Measurements from ENCODE around the gene PDGFC. TPM values are rescaled to one million over a fixed set of nuclear protein-coding genes. Genes with fewer than 3 reads are reported as not detected.

PDGFC gene
- 27.1 and 47.3 TPM in 2 replicates for total RNA-seq

DNA sequence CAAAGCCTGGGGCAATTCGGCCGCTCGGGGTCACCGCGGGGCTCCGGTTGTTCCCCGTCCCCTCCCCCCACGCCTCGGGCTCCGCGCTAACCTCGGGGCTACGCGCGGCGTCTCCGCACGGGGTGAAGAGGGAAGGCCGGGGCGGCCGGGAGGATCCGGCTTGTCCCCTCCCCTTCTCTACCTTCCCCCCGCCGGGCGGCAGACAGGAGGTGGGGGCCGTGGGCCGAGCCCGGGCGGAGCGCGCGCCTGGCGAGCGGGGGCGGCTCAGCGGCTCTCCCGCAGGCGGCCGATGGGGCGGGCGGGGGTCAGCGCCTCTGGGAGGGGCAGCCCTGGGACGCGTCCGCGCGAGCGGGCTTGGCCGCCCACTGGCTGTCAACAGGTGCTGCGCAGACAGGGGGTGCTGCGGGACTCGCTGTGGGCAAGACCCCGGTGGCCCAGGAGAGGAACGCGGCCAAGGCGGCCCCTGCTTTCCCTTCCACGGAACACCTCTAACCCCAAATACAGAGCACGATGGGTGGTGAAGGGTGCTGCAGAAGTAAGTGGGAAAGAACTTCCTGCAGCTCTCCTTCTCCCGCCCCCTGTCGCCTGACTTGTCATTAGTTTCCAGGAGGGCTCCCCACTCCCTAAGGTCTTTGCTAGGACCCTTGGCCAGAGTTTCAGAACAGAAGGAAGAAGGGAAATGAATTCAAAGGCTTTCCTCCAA, at the start of gene PDGFC:
TSS of gene PDGFC (minus strand) at position 124 of the 703 bp plus-strand sequence. CDS start 896 bp downstream, outside the sequence.
- peak; percentile 57 for DNase-seq

- DNase-seq: no peak
Observed at GRCh38 chr4:157020882-157021281, 49.3 kb upstream of the PDGFC start.

DNA sequence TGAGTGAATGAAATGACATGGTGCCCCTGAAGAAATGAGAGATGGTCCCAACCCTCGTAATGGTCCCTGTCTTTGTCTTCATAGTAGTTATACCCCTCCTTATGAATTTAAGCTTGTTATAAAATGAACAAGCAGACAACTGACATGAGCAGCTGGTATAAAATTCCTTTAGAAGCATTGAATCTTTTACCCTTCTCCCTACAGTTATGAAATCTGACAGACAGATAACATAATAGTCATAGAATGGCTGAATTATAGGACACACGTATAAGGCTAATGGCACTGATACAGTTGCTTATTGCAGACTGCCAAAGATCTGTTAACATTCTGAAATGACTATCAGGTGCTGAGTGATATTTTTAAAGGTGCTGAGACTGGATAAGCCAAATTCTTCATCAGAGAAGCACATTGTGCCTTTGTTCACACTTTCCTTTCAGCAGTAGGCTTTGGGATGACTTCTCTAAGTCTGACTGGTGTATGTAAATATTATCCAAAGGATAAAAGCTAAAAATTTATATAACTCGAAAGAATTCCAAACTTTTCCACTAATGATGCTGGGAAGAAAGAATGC, 47.4 kb upstream of the PDGFC start:
- no peak for DNase-seq

DNA sequence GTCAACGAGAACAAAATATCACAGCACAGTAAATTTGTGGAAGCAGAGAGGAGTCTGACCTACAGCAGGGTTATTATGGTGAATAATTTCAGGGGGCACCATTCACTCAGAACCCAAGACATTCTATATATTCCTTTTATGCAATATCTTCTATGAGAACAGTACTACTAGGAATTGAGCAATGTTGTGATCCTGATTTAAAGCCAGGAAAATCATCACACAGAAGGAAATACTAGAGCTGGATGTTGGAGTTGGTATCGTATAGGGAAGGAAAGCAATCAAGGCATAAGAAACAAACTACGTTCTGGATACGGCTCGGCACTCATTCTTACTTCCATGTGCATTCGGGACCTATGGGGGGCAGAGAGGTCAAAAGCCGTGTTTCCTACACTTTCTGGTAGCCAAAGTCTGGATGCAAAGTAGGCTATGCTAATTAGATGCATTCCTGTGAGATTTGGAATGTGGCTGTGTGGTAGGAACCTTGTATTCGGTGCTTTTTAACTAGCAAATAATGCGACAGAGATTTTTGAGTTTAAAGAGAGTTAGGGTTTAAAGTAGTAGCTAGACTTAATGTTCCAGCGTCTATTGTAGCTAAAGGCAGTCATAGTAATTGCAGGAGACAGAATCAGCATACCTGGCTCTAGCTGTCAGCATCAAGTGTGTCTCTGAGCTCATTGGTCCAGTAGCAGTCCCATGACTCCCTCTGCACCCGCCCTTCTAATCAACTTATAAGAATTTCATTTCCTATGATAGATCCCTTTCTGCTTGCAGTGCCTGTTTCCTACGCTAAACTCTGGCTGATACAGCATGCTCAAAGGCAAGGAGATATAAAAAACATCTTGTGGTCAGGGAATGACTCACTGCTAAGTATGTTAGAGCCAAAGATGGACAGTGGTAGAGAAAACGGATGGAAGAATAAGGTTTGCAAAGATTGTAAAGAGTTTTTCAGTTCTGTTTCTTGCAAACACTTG, 43.3 kb upstream of the PDGFC start:
- no peak for DNase-seq

DNA sequence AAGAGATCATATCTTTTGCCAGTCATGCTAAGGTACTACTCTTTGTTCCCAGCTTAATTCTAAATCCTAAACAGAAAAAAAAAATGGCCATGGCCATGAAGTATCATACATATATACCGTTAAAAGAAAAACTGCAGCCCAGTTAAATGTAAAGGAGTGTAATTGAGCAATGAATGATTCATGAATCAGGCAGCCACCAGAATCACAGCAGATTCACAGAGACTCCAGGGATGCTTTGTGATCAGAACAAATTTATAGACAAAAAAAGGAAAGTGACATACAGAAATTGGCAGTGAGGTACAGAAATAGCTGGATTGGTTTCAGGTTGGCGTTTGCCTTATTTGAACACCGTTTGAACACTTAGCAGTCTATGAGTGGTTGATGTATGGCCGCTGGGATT, 42.1 kb upstream of the PDGFC start:
- DNase-seq: no peak

DNA sequence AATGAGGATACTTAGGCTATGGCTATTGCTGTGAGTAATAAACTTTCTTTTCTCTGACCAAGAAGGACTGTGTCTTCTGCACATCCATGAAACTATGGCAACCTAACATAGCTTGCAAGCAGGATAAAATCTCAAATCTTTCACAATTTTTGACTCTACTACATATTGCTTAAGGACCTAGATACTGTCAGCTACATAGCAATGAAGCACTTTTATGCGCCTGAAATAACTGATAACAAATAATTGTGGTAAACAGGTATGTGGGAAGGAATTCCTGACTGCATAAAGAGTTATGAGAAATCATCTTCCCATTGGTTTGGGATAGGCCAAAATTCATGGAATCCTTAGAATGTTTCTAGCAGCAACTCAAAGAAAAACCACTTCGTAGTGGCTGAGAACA, 41.2 kb upstream of the PDGFC start:
- no peak for DNase-seq

GRCh38 chr4:157012296-157012695, 40.7 kb upstream of the PDGFC start:
- DNase-seq: no peak

DNA sequence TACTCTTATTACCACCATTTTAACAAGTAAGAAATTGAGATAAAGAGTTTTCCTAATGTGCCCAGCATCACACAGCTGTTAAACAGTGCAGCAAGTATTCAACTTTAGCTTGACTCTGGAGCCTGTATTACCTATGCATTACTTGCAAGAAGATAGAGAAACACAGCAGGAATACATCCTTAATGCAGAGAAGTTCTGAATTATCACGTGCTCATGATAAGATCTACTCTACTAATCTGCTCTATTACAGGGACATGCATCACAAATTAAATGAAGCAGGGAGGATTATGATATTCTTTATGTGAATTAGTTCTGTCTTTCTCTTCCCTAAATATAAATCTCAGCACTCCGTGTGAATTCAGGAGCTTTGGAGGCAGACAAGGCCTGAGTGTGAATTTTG, 39.0 kb upstream of the PDGFC start:
- no peak for DNase-seq

DNA sequence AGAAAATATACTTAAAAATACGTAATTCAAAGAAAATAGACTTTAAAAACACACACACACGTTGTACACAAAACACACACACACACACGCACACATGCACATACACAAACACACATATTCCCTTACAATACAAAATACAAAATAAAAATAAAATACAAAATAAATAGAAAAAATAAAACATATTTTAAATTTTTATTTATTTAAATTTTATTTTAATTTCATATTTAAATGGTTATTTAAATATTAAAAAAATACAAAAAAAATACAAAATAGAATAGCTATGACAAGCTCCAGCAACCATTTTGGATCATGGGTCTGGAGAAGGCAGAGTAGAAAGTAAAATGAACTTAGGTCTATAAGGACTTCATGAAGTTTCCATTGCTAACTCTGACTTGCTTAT, 34.2 kb upstream of the PDGFC start:
- no peak for DNase-seq

DNA sequence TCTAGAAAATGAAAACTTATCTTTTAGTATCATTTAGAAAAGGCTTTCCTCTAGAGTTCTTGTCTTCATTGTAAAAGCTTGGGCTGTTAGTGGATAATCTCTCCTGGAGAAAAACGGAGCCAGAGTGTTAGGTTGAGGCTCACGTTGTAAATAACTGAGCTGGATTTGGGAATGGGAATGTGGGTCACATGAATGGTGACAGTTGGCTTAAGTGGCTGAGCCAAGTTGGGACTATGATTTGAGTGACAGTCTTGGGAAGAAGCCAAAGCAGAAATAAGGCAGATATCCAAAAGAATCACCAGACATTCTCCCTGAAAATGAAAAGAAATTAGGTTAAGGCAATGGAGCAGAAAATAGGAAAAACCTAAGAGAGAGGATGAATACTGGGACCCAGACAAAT, 33.6 kb upstream of the PDGFC start:
- DNase-seq: no peak

- DNase-seq: peak; percentile 61
Observed at GRCh38 chr4:157004279-157005161, 32.9 kb upstream of the PDGFC start.

- DNase-seq: peak; percentile 98
Observed at GRCh38 chr4:156999175-156999517, 27.5 kb upstream of the PDGFC start.

- peak; percentile 5 for DNase-seq
Observed at GRCh38 chr4:156998500-156999174, 27.0 kb upstream of the PDGFC start.

GRCh38 chr4:156992943-156993342, 21.3 kb upstream of the PDGFC start:
- DNase-seq: no peak

- DNase-seq: no peak
Observed at GRCh38 chr4:156991161-156991560, 19.6 kb upstream of the PDGFC start.

DNA sequence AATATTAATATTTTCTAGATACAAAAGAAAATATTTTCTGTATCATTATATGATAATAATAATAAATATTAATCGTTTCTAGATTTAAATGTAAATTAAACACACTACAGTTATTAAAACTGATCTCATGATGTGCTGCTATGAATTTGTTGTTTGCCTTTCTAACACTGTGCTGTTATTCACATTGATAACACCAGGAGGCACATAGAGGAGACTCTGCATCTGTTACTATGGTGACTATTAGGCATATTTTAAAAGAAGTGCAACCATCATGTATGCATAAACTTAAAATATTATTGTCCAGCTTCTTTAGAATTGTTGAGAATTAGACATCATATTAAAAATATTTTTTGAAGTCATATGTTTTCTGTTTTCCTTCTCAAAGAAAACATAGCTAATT, 11.8 kb upstream of the PDGFC start:
- peak; percentile 56 for DNase-seq

DNA sequence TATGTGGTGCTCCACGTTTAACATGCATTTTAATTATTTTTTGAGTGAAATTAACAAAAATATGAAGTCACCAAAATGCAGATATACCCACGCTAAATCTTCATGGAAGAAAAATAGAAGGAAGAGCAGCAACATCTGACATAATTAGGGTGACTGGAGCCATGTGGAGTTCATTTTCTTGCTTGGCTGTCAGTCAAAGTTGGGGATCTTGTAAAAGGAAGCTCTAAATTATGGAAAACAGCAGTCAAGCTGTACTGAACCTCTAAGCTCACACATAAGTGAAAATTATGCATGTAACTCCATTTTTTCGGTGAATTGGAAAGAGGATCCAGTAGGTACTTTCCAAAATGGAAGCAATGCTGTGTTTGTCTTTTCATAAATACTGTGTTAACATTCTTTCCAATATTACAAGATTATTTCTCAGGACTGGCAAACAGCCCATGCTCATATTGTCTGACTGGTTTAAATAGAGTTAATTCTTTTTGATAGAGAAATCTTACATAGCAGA, 9.7 kb upstream of the PDGFC start:
- DNase-seq: no peak

DNA sequence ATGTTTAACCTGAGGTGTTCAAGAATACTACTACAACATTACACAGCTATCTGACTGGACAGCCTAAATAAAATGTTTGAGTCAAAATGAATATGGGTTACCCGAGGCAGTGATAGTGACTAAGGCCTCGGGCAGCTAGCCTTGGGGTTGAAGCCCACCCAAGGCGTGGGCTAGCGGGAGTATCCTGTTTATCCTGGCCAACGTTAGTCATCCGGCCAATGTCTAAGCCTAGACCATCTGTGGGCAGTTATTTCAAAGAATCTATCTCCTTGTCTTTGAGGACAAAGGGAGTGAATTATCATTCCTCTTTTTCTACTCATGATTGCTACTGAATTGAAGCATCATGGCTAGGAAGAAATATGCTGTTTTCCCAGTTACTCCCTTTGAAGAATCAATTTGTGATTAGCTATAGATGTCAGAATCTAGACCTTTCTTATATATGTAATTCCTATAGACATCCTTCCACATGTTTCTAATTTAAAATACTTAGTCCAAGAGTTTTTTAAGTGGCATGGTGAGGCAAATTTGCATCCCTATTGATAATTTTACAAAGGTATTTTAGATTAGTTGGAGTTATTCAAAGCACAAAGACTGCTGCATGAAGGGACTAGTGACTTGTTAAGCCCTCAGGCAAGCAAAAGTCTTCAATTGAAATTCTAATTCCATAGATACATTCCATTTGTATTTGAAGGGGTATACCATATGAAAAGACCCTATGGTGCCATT, 6.0 kb upstream of the PDGFC start:
- DNase-seq: no peak

GRCh38 chr4:156976147-156976546, 4.5 kb upstream of the PDGFC start:
- peak; percentile 59 for DNase-seq

DNA sequence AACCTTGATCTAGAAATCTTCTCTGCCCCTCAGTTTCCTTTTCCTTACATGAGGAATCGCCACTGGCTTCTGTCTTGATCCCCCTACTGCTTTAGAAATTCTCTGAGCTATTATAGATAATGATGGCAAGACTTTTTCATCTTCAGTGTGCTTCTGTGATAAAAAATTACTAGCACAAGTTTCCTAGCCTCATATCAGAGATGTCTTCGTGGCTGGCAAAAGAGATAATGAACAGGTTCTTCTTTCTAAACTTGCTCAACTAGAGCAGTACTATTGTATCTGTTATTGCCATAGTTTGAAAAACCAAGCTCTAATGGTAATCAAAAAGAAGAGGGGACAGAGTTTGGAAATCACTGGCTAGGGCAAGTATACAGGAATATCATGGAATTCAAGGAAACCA, 4.1 kb upstream of the PDGFC start:
- DNase-seq: no peak

DNA sequence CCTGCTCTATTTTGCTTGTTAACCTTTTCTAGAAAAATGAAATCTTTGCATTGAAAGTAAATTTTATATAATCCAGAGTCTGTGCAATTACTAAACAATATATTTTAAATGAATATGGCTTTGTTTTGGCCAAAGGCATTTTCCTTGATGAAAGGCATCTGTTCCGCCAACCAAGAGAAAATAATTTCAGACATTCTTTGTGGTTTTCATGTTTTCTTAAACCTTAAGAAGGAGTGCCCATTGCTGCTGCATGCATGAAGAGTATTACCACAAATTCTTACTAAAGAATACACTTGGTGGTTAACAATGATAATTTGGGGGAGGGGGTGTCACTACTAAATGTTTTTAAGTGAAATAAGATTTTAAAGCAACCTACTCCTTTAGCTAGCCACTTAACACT, 2.7 kb upstream of the PDGFC start:
- no peak for DNase-seq
